HG03103 (cell line): ENCODE measurements around the gene SDR42E1.
"Not testable (repeated sequence)": the region's sequence is repeated elsewhere in the genome, so short reads cannot be mapped to it uniquely, and the experiment has no call there.

Experiments used
- ATAC-seq: cut with Tn5 transposase; IDR thresholded peaks from one replicate; pipeline ENCODE4 v1.9.1; 2021; ENCODE audit warnings: low read depth; ENCODE audit not compliant: unreplicated experiment

SDR42E1 gene

GRCh38 chr16:82040296-82040695, 29.0 kb upstream of the SDR42E1 start:
- no peak for ATAC-seq

DNA sequence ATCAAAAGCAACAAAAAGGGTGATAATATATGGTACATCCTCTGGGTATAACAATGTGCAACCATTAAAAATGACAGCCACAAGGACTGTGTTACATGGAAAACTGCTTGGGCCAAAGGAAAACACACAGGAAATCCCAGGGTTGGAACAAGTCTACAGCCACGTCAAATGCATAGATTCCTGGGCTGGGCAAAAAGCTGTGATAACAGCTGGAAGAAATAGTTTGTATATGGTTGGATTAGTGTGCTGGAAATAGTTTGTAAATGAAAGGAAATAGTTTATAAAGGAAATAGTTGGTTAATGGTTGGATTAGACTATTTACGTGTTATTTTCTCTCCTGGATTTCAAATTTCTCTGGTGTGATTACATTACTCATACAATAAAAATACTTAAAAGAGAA, 26.4 kb upstream of the SDR42E1 start:
- ATAC-seq = no peak

GRCh38 chr16:82037251-82037650, 26.0 kb upstream of the SDR42E1 start:
- no peak for ATAC-seq

GRCh38 chr16:82034981-82035612, 23.8 kb upstream of the SDR42E1 start, which contains the start of gene HSD17B2:
Gene HSD17B2, plus strand, starts transcription at chr16:82035253. Its CDS starts 172 bp downstream, at chr16:82035425.
- ATAC-seq = no peak

GRCh38 chr16:82033683-82034300, 22.5 kb upstream of the SDR42E1 start:
- no peak for ATAC-seq

GRCh38 chr16:82033006-82033405, 21.7 kb upstream of the SDR42E1 start:
- ATAC-seq = no peak

DNA sequence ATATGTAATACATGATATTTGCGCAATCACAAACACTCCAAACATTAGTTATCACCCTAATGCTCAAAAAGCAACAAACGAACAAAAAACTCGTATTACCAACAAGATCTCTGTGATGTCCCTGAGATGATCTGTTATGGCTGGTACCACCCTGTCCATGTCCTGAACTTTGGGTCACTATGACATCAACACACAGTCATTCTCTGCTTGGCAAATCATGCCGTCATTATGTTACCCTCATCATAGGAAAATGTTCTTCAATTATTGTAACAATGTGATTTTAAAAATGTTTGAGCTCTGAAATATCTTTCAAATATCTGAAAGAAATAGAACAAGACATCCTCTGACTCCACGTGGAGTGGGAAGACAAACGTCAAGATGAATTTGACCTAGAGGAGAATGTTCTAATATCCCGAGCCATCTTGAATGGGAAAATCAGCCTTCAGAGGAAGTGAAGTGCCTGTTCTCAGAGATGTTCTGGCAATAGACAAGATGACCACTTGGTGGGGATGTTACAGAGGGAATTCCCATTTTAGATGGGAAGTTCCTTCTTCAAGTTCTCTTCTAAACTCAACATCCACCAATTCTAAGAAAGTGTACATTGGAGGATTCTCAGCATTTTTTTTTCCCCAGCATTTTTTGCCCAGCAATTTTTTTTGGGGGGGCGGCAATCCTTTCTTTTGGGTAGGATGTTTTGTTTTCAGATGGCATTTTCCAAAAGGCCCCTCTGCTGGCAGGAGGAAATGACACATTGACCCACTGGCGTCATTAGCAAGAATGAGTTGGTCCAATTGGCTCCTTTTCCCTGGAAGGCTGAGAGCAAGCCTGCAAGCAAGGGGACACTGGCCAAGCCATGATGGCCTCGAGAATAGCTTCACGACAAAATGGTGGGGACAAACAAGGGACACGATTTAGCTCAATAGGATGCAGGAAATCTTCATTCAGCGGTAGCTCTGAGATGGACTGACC, 20.1 kb upstream of the SDR42E1 start:
- no peak for ATAC-seq

DNA sequence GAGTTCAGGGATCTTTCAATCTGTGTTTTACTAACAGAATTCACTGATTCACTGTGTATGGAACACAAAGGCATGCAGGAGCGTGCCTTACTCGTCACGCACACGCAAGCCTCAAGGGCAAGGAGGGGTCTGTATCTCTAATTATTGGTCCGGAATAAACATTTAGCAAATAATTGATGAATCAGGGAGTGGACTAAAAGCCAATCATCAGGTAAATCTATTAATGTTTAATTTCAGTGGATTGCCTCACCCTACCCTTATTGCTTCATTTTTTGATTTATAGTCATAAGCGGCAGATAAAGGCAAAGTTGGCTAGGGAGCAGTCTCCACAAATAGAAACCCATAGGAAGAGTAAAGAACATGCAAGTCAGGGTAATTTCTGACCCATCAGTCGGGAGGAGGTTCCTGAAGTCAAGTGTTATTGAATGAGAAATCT, 16.4 kb upstream of the SDR42E1 start:
- ATAC-seq = no peak

DNA sequence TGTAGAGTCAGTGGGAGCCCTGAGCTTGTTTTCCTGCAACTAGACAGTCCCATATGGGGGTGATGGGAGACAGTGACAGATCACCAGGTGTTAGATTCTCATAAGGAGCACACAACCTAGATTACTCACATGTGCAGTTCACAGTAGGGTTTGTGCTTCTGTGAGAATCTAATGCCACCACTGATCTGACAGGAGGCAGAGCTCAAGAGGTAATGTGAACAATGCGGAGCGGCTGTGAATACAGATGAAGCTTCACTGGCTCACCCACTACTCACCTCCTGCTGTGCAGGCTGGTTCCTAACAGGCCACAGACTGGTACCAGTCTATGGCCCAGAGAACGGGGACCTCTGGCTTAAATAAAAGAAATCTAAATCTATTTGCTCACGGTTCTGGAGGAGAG, 13.6 kb upstream of the SDR42E1 start:
- no peak for ATAC-seq

DNA sequence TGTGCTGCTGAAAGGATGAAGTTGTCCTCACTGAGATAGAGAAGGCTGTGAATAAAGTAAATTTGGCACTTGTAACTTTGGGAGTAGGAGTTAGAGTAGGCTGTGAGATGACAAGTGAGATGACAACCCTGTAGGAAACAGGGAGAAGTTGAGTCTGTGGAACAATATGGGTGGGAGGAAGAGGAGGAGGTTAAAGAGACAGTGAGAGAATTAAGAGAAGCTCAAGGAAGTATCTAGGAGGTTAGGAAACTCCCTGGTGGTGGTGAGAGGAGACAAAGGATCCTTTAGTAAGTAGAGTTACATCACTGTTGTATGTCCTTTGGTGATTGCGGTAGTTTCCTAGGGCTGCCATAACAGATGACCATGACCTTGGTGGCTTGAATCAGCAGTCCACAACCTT, 13.0 kb upstream of the SDR42E1 start:
- ATAC-seq = no peak

GRCh38 chr16:82023206-82023605, 11.9 kb upstream of the SDR42E1 start:
- no peak for ATAC-seq

GRCh38 chr16:82020051-82020450, 8.8 kb upstream of the SDR42E1 start:
- no peak for ATAC-seq

DNA sequence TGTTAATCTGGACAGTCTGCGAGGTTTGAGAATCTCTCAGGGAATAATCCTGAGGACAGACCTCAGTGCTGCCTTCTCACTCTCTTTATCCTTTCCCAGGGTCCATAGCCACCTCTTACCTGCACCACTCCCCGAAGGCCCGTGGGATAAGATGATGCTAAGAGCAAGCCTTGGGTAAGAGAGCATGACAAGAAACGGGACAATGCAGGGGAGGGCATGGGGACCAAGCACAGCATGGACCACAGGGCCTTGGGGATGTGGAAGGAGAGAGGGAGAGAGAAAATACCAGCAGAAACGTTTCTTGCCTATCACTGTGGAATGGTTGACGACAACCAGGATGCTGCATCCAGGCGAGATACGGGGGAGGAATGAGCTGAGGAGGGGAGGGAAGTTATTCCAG, 8.3 kb upstream of the SDR42E1 start:
- no peak for ATAC-seq

- no peak for ATAC-seq
These were observed 6.8 kb upstream of the SDR42E1 start for GRCh38 chr16:82017911-82018568.

DNA sequence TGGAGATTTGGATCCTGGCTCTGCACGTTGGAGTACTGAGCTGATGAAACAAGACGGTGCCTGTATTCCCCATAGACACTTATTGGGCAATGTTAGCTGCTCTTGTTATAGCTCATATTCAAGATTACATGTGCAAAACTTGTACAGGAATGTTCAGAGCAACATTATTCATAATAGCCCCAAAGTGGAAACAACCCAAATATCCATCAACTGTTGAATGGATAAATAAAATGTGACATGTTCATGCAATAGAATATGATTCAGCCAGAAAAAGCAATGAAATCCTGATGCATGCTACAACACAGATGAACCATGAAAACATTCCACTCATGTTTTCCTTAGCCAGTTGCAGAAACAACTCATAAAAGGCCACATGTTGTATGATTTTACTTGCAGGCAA, 5.7 kb upstream of the SDR42E1 start:
- ATAC-seq = no peak

GRCh38 chr16:82016263-82016662, 5.0 kb upstream of the SDR42E1 start:
- no peak for ATAC-seq

GRCh38 chr16:82013139-82013538, 1.9 kb upstream of the SDR42E1 start:
- no peak for ATAC-seq

GRCh38 chr16:82010649-82011048, 621 bp downstream of the SDR42E1 start:
- no peak for ATAC-seq

GRCh38 chr16:82009789-82010188, 1.5 kb downstream of the SDR42E1 start:
- not testable (repeated sequence) for ATAC-seq

DNA sequence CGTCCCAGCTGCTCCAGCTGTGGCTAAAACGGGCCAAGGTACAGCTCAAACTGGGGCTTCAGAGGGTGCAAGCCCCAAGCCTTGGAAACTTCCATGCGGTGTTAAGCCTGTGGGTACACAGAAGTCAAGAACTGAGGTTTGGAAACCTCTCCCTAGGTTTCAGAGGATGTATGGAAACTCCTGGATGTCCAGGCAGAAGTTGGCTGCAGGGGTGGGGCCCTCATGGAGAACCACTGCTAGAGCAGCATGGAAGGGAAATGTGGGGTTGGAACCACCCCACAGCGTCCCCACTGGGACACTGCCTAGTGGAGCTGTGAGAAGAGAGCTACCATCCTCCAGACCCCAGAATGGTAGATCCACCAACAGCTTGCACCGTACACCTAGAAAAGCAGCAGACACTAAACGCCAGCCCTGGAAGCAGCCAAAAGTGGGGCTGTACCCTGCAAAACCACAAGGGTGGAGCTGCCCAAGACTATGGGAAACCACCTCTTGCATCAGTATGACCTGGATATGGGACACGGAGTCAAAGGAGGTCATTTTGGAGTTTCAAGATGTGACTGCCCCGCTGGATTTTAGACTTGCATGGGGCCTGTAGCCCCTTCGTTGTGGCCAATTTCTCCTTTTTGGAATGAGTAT, 2.2 kb downstream of the SDR42E1 start:
- no peak for ATAC-seq
